ENCODE results near the gene DLL4.
"Not testable (repeated sequence)": the region's sequence is repeated elsewhere in the genome, so short reads cannot be mapped to it uniquely, and the experiment has no call there.

Gene DLL4

GRCh38 chr15:40955930-40956540 is 26.9 kb downstream of the DLL4 start:
- no peak for DNase-seq (ENCODE audit: low read depth in 1 of 2, low spot score in 1 of 2)
- in situ Hi-C loops (cut with HindIII; ENCODE audit: low pct_unique_long_range_greater_than_20kb, low sequenced_read_pairs): no loop called here
- TF ChIP-seq JUND (IDR thresholded peaks at IDR 0.05; ENCODE audit: low read depth): no peak

- TF ChIP-seq JUND (IDR thresholded peaks at IDR 0.05; ENCODE audit: low read depth): no peak
- in situ Hi-C loops (cut with HindIII; ENCODE audit: low pct_unique_long_range_greater_than_20kb, low sequenced_read_pairs): no loop called here
- DNase-seq (ENCODE audit: low read depth in 1 of 2, low spot score in 1 of 2): no peak
Measured at GRCh38 chr15:40956541-40956982, 27.4 kb downstream of the DLL4 start.

GRCh38 chr15:40957041-40957555 is 28.0 kb downstream of the DLL4 start:
- TF ChIP-seq JUND (IDR thresholded peaks at IDR 0.05; ENCODE audit: low read depth): no peak
- in situ Hi-C loops (cut with HindIII; ENCODE audit: low pct_unique_long_range_greater_than_20kb, low sequenced_read_pairs): no loop called here
- no peak for DNase-seq (ENCODE audit: low read depth in 1 of 2, low spot score in 1 of 2)

- DNase-seq (ENCODE audit: low read depth in 1 of 2, low spot score in 1 of 2): peak in 1 of 2 experiments; percentile 39
- in situ Hi-C loops (cut with HindIII; ENCODE audit: low pct_unique_long_range_greater_than_20kb, low sequenced_read_pairs): no loop called here
- TF ChIP-seq JUND (IDR thresholded peaks at IDR 0.05; ENCODE audit: low read depth): no peak
Measured at GRCh38 chr15:40957581-40958051, 28.5 kb downstream of the DLL4 start.

GRCh38 chr15:40958146-40958545 is 29.0 kb downstream of the DLL4 start:
- in situ Hi-C loops (cut with HindIII; ENCODE audit: low pct_unique_long_range_greater_than_20kb, low sequenced_read_pairs): no loop called here

GRCh38 chr15:40958723-40959122 is 29.6 kb downstream of the DLL4 start:
- no peak for DNase-seq (ENCODE audit: low read depth in 1 of 2, low spot score in 1 of 2)
- no peak for TF ChIP-seq JUND (IDR thresholded peaks at IDR 0.05; ENCODE audit: low read depth)
- in situ Hi-C loops (cut with HindIII; ENCODE audit: low pct_unique_long_range_greater_than_20kb, low sequenced_read_pairs): no loop called here

More at GRCh38 chr15:40958146-40958545, 29.0 kb downstream of the DLL4 start:
- TF ChIP-seq JUND (IDR thresholded peaks at IDR 0.05; ENCODE audit: low read depth): no peak
- no peak for DNase-seq (ENCODE audit: low read depth in 1 of 2, low spot score in 1 of 2)

- DNase-seq (ENCODE audit: low read depth in 1 of 2, low spot score in 1 of 2): no peak
- TF ChIP-seq JUND (IDR thresholded peaks at IDR 0.05; ENCODE audit: low read depth): no peak
- in situ Hi-C loops (cut with HindIII; ENCODE audit: low pct_unique_long_range_greater_than_20kb, low sequenced_read_pairs): no loop called here
Measured at GRCh38 chr15:40959331-40960141, 30.4 kb downstream of the DLL4 start.

GRCh38 chr15:40960151-40960885 is 31.2 kb downstream of the DLL4 start:
- DNase-seq (ENCODE audit: low read depth in 1 of 2, low spot score in 1 of 2): no peak
- TF ChIP-seq JUND (IDR thresholded peaks at IDR 0.05; ENCODE audit: low read depth): no peak
- in situ Hi-C loops (cut with HindIII; ENCODE audit: low pct_unique_long_range_greater_than_20kb, low sequenced_read_pairs): no loop called here

- no peak for TF ChIP-seq JUND (IDR thresholded peaks at IDR 0.05; ENCODE audit: low read depth)
- DNase-seq (ENCODE audit: low read depth in 1 of 2, low spot score in 1 of 2): no peak
- in situ Hi-C loops (cut with HindIII; ENCODE audit: low pct_unique_long_range_greater_than_20kb, low sequenced_read_pairs): no loop called here
Measured at GRCh38 chr15:40960925-40961324, 31.8 kb downstream of the DLL4 start.

GRCh38 chr15:40961740-40962139 is 32.6 kb downstream of the DLL4 start:
- in situ Hi-C loops (cut with HindIII; ENCODE audit: low pct_unique_long_range_greater_than_20kb, low sequenced_read_pairs): not testable (repeated sequence)

GRCh38 chr15:40962317-40962716 is 33.2 kb downstream of the DLL4 start:
- DNase-seq (ENCODE audit: low read depth in 1 of 2, low spot score in 1 of 2); in situ Hi-C loops (cut with HindIII; ENCODE audit: low pct_unique_long_range_greater_than_20kb, low sequenced_read_pairs): not testable (repeated sequence)

More at GRCh38 chr15:40961740-40962139, 32.6 kb downstream of the DLL4 start:
- DNase-seq (ENCODE audit: low read depth in 1 of 2, low spot score in 1 of 2): not testable (repeated sequence)

GRCh38 chr15:40963201-40963600 is 34.1 kb downstream of the DLL4 start:
- in situ Hi-C loops (cut with HindIII; ENCODE audit: low pct_unique_long_range_greater_than_20kb, low sequenced_read_pairs): no loop called here
- DNase-seq (ENCODE audit: low read depth in 1 of 2, low spot score in 1 of 2): no peak
- no peak for TF ChIP-seq JUND (IDR thresholded peaks at IDR 0.05; ENCODE audit: low read depth)

Measured in T47D (cell line).